CD14-positive monocyte (primary cell): Measurements from ENCODE around the gene WDR70. TPM values are rescaled to one million over a fixed set of nuclear protein-coding genes. Genes with fewer than 3 reads are reported as not detected.
A peak's percentile ranks its signal among the peaks of the same experiment; 100 is the strongest.

Experiments
- DNase-seq, 3 donors: peaks; one replicate each; pipeline ENCODE4 v3.0.0-alpha.2; 2011 to 2022
- H2AFZ ChIP-seq: 2 replicates; pipeline ENCODE4 v1.6.0; 2012; ENCODE audit warnings: mild to moderate bottlenecking, low read depth, low read length, inconsistent platforms; ENCODE audit not compliant: insufficient read depth, poor library complexity, severe bottlenecking
- H3K27ac ChIP-seq, 2 donors: 1 replicate in 1 of 2; 2 replicates in 1 of 2; pipeline ENCODE4 v1.5.1; 2012 to 2013; ENCODE audit warnings: low read length in 2 of 2, control low read depth in 1 of 2, inconsistent platforms in 1 of 2, low read depth in 1 of 2, mild to moderate bottlenecking in 1 of 2
- H3K27me3 ChIP-seq, 2 donors: one replicate each; pipeline versions ENCODE4 v1.6.0 to v1.6.1; 2011 to 2013; ENCODE audit warnings: low read length in 2 of 2; ENCODE audit not compliant: control insufficient read depth in 2 of 2, insufficient read depth in 2 of 2
- H3K36me3 ChIP-seq, 2 donors: replicated peaks in 1 of 2; 1 replicate in 1 of 2; 2 replicates in 1 of 2; pipeline versions ENCODE4 v1.5.1 to v1.6.1; 2012 to 2013; ENCODE audit warnings: low read length in 2 of 2, control low read depth in 1 of 2, inconsistent platforms in 1 of 2, mild to moderate bottlenecking in 1 of 2; ENCODE audit not compliant: insufficient read depth in 2 of 2, control insufficient read depth in 1 of 2
- H3K4me1 ChIP-seq, 2 donors: 1 replicate in 1 of 2; 2 replicates in 1 of 2; pipeline versions ENCODE4 v1.5.1 to v1.6.1; 2012 to 2013; ENCODE audit warnings: low read length in 2 of 2, control low read depth in 1 of 2, inconsistent platforms in 1 of 2, mild to moderate bottlenecking in 1 of 2, moderate library complexity in 1 of 2; ENCODE audit not compliant: insufficient read depth in 2 of 2, control insufficient read depth in 1 of 2
- H3K4me2 ChIP-seq: replicated peaks from 2 replicates; pipeline ENCODE3; 2012; ENCODE audit warnings: low read length, moderate library complexity, mild to moderate bottlenecking; ENCODE audit not compliant: poor library complexity, severe bottlenecking; ENCODE audit errors: extremely low read depth
- H3K4me3 ChIP-seq, 3 experiments: fragments of 200-600 bp in 1 of 3; sonication (generic) in 1 of 3; replicated peaks in 1 of 3; 1 replicate in 2 of 3; 2 replicates in 1 of 3; pipeline ENCODE4 v1.5.1; 2011 to 2013; ENCODE audit warnings: low read length in 3 of 3, mild to moderate bottlenecking in 3 of 3, control low read depth in 2 of 3, low read depth in 2 of 3, inconsistent platforms in 1 of 3, moderate library complexity in 1 of 3
- H3K79me2 ChIP-seq: 2 replicates; pipeline ENCODE4 v1.6.0; 2012; ENCODE audit warnings: mild to moderate bottlenecking, control low read depth, inconsistent platforms, low read length, moderate library complexity; ENCODE audit not compliant: insufficient read depth
- H3K9ac ChIP-seq: 2 replicates; pipeline ENCODE4 v1.6.0; 2017; ENCODE audit warnings: low read length, mild to moderate bottlenecking; ENCODE audit not compliant: insufficient read depth, poor library complexity, severe bottlenecking
- H3K9me3 ChIP-seq, 2 donors: replicated peaks in 1 of 2; 1 replicate in 1 of 2; 2 replicates in 1 of 2; pipeline versions ENCODE4 v1.5.1 to v1.6.1; 2012 to 2013; ENCODE audit warnings: low read length in 2 of 2, control low read depth in 1 of 2; ENCODE audit not compliant: control insufficient read depth in 1 of 2, insufficient read depth in 1 of 2
- H4K20me1 ChIP-seq: 2 replicates; pipeline ENCODE4 v1.6.0; 2012; ENCODE audit warnings: mild to moderate bottlenecking, low read length, control low read depth, moderate library complexity; ENCODE audit not compliant: insufficient read depth
- H3K27ac Mint-ChIP-seq, 7 donors: one replicate each; pipeline ENCODE4 v1.8.0; 2020; ENCODE audit warnings: mild to moderate bottlenecking in 7 of 7, mixed read lengths in 7 of 7, moderate library complexity in 6 of 7, inconsistent platforms in 2 of 7
- H3K27me3 Mint-ChIP-seq, 3 donors: one replicate each; pipeline ENCODE4 v1.8.0; 2021 to 2022; ENCODE audit warnings: low read depth in 3 of 3, mild to moderate bottlenecking in 3 of 3, mixed read lengths in 3 of 3, moderate library complexity in 3 of 3, inconsistent platforms in 1 of 3
- H3K36me3 Mint-ChIP-seq, 2 donors: one replicate each; pipeline ENCODE4 v1.8.0; 2020; ENCODE audit warnings: mixed read lengths in 2 of 2, inconsistent platforms in 1 of 2, mild to moderate bottlenecking in 1 of 2
- H3K4me1 Mint-ChIP-seq: one replicate; pipeline ENCODE4 v1.8.0; 2020; ENCODE audit warnings: mild to moderate bottlenecking, mixed read lengths
- H3K4me3 Mint-ChIP-seq, 2 donors: one replicate each; pipeline ENCODE4 v1.8.0; 2020; ENCODE audit warnings: mild to moderate bottlenecking in 2 of 2, mixed read lengths in 2 of 2, moderate library complexity in 1 of 2
- H3K9me3 Mint-ChIP-seq, 7 donors: one replicate each; pipeline ENCODE4 v1.8.0; 2020 to 2022; ENCODE audit warnings: mixed read lengths in 7 of 7, mild to moderate bottlenecking in 6 of 7, moderate library complexity in 6 of 7, inconsistent platforms in 2 of 7
- WGBS: methylation state at CpG from one replicate; pipeline ENCODE4 v1.1.5; 2013; ENCODE audit warnings: missing lambda C conversion rate; ENCODE audit not compliant: insufficient coverage; 5-methylcytosine and 5-hydroxymethylcytosine counted together
- intact Hi-C, 2 donors: fragments of 100-400 bp; cut with micrococcal nuclease; formaldehyde crosslinking; loops; one replicate each; pipeline versions ENCODE4 v1.15.0 to v1.15.1; 2023
- polyA plus RNA-seq, 3 donors: library from polyadenylated mRNA; depleted of rRNA in 1 of 3; unstranded in 2 of 3; stranded (reverse) in 1 of 3; fragments of 300-500 nt in 2 of 3; fragments of >200 nt in 1 of 3; fragmentation: Illumina TruSeq in 2 of 3; gene quantifications; 1 replicate in 2 of 3; 2 replicates in 1 of 3; pipeline ENCODE4 v1.2.3, GENCODE V29; 2012 to 2021
- TF ChIP-seq, protein P1 (sequence below): fragments of 200-600 bp; IDR thresholded peaks from one replicate; pipeline ENCODE4 v1.8.0; 2022; ENCODE audit warnings: antibody characterized with exemption, mild to moderate bottlenecking

WDR70 gene
- polyA plus RNA-seq, 3 donors: 13.1 to 21.0 (median 19.1) TPM

DNA sequence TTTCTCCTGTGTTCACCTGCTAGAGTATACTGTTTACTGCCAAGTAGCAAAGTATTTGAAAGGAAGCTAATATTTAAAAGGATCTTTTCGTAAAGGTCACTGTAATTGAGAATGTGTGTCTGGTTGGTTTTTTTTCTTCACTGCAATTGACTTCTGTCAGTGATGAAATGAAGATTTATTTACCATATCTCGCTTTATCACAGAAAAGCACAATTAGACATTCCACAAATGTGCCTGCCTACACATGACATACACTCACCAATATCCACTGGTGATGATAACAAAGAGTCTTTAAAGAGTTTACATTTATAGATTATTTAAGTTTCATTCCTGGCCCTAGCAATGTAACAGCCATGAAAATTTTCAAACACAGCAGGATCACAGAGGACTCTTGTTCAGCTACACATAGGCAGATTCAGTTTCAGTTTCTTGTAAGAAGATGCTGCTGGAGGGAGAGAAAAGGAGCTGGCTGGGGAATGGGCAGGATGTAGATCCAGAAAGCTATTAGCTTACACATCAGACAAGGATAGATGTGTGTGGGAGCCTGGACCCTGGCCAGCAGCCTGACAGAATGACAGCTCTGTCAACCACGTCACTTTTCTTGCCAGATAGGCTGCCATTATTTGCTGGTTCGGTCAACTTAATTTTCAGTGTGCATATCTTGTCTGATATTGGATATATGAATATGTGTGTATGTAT lies 356.7 kb downstream of the WDR70 start:
- H3K4me1 Mint-ChIP-seq: peaks cover 19% of the 10 kb centered on the region
- no peak overlapping the region for H3K9ac ChIP-seq
- peaks cover 0 to 14% of the 10 kb centered on the region in 2 donors for H3K36me3 ChIP-seq
- H4K20me1 ChIP-seq: no peaks in the 10 kb centered on the region
- WGBS: no CpG with 5 or more reads among the region's 4 CpGs
- no peaks in the 10 kb centered on the region for H3K79me2 ChIP-seq
- H3K27ac ChIP-seq: no peak overlapping the region
- H3K27ac Mint-ChIP-seq: peak overlapping the region in 1 of 7 donors; percentile 27
- peaks cover 28 to 44% of the 10 kb centered on the region in 2 donors for H3K36me3 Mint-ChIP-seq
- TF ChIP-seq, protein P1, sequence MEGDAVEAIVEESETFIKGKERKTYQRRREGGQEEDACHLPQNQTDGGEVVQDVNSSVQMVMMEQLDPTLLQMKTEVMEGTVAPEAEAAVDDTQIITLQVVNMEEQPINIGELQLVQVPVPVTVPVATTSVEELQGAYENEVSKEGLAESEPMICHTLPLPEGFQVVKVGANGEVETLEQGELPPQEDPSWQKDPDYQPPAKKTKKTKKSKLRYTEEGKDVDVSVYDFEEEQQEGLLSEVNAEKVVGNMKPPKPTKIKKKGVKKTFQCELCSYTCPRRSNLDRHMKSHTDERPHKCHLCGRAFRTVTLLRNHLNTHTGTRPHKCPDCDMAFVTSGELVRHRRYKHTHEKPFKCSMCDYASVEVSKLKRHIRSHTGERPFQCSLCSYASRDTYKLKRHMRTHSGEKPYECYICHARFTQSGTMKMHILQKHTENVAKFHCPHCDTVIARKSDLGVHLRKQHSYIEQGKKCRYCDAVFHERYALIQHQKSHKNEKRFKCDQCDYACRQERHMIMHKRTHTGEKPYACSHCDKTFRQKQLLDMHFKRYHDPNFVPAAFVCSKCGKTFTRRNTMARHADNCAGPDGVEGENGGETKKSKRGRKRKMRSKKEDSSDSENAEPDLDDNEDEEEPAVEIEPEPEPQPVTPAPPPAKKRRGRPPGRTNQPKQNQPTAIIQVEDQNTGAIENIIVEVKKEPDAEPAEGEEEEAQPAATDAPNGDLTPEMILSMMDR: no peak
- no peaks in the 10 kb centered on the region for H3K27me3 ChIP-seq
- H3K27me3 Mint-ChIP-seq: peaks cover 0 to 1% (median 0%) of the 10 kb centered on the region in 3 donors
- no peaks in the 10 kb centered on the region for H3K9me3 Mint-ChIP-seq
- intact Hi-C loops: no loop called here
- H2AFZ ChIP-seq: no peak overlapping the region
- H3K4me2 ChIP-seq: no peak overlapping the region
- H3K9me3 ChIP-seq: no peaks in the 10 kb centered on the region
- no peak for DNase-seq
- H3K4me3 ChIP-seq: no peak overlapping the region
- H3K4me3 Mint-ChIP-seq: no peak overlapping the region
- H3K4me1 ChIP-seq: peaks cover 6 to 10% of the 10 kb centered on the region in 2 donors

DNA sequence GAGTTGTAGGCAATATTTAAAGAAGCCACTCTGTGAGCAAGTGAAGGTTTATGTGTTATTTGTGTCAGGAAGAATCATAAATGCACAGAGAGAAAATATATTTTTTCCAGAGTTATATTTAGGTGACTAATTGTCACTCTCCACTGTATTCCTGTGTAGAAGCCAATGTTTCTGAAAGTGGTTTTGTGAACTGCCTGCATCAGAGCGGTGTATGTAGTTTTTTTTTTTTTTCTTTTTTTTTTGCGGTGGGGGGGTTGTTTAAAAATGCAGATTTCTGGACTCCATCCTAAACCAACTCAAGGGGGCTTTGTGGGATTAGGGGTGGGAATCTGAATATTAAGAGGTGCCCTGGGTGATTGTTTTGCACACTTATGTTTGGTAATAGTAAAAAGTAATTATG lies 357.3 kb downstream of the WDR70 start:
- H3K4me3 ChIP-seq: no peak overlapping the region
- H2AFZ ChIP-seq: no peak overlapping the region
- H3K79me2 ChIP-seq: no peaks in the 10 kb centered on the region
- no peaks in the 10 kb centered on the region for H3K27me3 ChIP-seq
- whole genome bisulfite sequencing: no CpG with 5 or more reads among the region's 2 CpGs
- Mint-ChIP-seq H3K27me3 (peaks cover 0 to 1% (median 0%) of the 10 kb centered on the region in 3 donors), H3K36me3 (peaks cover 32 to 43% of the 10 kb centered on the region in 2 donors), H3K4me3 (no peak overlapping the region), H3K4me1 (peaks cover 19% of the 10 kb centered on the region), H3K9me3 (no peaks in the 10 kb centered on the region), H3K27ac (no peak overlapping the region)
- no peak overlapping the region for H3K9ac ChIP-seq
- intact Hi-C loops: no loop called here
- peaks cover 0 to 11% of the 10 kb centered on the region in 2 donors for H3K36me3 ChIP-seq
- H3K27ac ChIP-seq: no peak overlapping the region
- no peak for DNase-seq
- H3K9me3 ChIP-seq: no peaks in the 10 kb centered on the region
- no peaks in the 10 kb centered on the region for H4K20me1 ChIP-seq
- no peak overlapping the region for H3K4me2 ChIP-seq
- peaks cover 6 to 10% of the 10 kb centered on the region in 2 donors for H3K4me1 ChIP-seq
- TF ChIP-seq, protein P1: no peak
